NCI-H1436 treated with DMSO at 0.1 percent for 48 hours (cell line): ENCODE data around the gene DHPS.
"Not testable (repeated sequence)": the region's sequence is repeated elsewhere in the genome, so short reads cannot be mapped to it uniquely, and the experiment has no call there.

Experiments used
- DNase-seq: peaks from one replicate; lab custom pipeline; 2025; lab: John Stamatoyannopoulos, UW

The DHPS gene

GRCh38 chr19:12643716-12644115, 38.0 kb downstream of the DHPS start:
- DNase-seq, result not testable (repeated sequence)

GRCh38 chr19:12642506-12642905, 39.2 kb downstream of the DHPS start:
- no peak for DNase-seq

- DNase-seq, result no peak
These were observed 40.2 kb downstream of the DHPS start for GRCh38 chr19:12641456-12641855.

DNA sequence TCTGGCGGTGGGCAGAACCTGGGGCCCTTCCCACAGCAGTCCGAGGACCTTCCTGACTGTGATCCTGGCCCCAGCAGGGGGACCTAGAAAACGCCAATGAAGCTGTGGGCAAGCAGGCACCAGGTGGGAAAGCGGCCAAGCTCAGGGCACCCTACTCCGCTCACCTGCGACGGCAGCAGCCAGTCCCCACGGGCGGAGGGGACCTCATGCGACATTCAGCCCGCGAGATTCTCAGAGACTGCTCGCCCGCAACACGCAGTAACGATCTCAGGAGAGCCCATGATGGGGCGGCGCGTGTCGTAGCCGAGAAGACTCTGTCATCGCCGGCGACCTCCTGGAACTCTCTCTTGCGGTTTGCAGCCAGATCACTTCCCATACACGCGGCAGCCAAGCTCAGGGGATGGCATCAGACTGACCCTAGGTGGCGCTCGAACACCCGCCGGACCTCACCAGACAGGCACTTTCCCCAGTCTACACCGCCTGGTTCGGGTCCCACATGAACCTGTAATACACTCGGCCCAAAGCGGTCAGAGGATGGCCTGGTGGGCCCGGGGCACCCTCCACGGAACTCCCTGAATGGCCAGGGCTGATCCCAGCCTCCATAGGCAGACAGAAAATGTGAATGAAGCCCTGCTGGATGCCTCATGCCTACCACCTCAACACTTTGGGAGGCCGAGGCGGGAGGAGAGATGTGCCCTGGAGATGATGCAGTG, 41.6 kb downstream of the DHPS start:
- DNase-seq, result no peak

DNA sequence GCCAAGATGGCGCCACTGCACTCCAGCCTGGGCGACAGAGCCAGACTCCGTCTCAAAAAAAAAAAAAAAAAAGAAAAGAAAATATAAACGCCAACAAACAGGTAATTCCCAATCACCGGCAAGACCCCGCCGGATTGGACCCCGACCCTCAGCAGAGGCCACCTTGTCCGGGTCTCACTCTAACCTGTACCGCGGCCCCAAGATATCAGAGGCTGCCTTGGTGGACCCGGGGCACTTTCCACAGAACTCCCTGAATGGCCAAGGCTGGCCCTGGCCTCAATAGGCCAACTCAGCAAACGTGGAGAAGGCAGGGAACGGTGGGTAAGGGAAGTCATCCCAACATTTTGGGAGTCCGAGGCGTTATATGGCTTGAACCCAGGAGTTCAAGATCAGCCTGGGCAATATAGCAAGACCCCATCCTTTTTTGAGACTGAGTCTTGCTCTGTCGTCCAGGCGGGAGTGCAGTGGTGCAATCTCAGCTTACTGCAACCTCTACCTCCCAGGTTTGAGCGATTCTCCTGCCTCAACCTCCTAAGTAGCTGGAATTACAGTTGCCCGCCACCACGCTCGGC, 43.0 kb downstream of the DHPS start:
- DNase-seq, result no peak

GRCh38 chr19:12636631-12637030, 45.0 kb downstream of the DHPS start:
- no peak for DNase-seq

DNA sequence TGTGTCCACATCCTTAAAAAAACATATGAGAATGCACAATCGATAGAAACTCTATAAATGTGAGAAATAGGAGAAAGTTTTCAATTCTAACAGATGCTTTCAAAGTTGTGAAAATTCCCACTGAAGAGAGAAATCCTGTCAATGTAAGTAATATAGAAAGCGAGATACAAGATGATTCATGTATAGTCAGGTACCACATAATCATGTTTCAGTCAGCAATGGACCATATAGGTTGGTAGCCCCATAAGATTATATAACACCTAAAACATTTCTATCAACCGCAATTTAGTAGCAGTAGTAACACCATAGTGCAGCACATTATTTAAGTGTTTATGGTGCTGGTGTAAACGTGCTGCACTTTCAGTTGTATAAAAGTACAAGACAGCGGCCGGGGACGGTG, 52.5 kb downstream of the DHPS start:
- no peak for DNase-seq

DNA sequence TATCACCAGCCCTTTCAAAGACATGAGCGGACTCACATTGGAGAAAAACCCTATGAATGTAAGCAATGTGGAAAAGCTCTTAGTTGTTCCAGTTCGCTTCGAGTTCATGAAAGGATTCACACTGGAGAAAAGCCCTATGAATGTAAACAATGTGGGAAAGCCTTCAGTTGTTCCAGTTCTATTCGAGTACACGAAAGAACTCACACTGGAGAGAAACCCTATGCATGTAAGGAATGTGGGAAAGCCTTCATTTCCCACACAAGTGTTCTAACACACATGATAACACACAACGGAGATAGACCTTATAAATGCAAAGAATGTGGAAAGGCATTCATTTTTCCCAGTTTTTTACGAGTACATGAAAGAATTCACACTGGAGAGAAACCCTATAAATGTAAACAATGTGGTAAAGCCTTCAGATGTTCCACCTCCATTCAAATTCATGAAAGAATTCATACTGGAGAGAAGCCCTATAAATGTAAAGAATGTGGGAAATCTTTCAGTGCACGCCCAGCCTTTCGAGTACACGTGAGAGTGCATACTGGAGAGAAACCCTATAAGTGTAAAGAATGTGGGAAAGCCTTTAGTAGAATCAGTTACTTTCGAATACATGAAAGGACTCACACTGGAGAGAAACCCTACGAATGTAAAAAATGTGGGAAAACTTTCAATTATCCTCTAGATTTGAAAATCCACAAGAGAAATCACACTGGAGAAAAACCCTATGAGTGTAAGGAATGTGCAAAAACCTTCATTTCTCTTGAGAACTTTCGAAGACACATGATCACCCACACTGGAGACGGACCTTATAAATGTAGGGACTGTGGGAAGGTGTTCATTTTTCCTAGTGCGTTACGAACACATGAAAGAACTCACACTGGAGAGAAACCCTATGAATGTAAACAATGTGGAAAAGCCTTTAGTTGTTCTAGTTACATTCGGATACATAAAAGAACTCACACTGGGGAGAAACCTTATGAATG, 53.3 kb downstream of the DHPS start:
- DNase-seq, result no peak

DNA sequence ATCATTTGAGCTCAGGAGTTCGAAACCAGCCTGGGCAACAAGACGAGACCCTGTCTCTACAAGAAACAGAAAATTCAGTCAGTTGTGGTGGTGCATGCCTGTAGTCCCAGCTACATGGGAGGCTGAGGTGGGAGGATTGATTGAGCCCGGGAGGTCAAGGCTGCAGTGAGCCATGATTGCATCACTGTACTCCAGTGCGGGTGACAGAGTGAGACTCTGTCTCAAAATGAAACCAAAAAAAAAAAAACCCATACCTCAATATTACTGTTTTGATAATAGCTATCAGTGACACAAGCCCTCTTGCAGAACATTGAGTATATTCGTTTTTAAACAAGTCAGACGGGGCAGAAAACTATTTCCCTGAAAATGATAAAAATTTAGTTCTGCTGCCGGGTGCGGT, 54.7 kb downstream of the DHPS start:
- no peak for DNase-seq
